ENCODE results near the gene ERICH4.
"Not testable (repeated sequence)": the region's sequence is repeated elsewhere in the genome, so short reads cannot be mapped to it uniquely, and the experiment has no call there.

Gene ERICH4

GRCh38 chr19:41442473-41443355 is at the start of gene ERICH4:
Gene ERICH4 (plus strand): TSS chr19:41443156. CDS start chr19:41443170, 14 bp downstream.
- DNase-seq (ENCODE audit: low spot score): no peak

GRCh38 chr19:41395355-41395754 is 47.6 kb upstream of the ERICH4 start:
- no peak for DNase-seq (ENCODE audit: low spot score)

- DNase-seq (ENCODE audit: low spot score): peak; percentile 100
Measured at GRCh38 chr19:41397086-41398049, 45.6 kb upstream of the ERICH4 start, which contains the start of the genes BCKDHA and EXOSC5. Gene BCKDHA (plus strand): TSS chr19:41397818. CDS start chr19:41397828, 10 bp downstream. Gene EXOSC5 (minus strand): TSS chr19:41397359. CDS start chr19:41397328, 31 bp downstream.

GRCh38 chr19:41398050-41398418 is 44.9 kb upstream of the ERICH4 start:
- no peak for DNase-seq (ENCODE audit: low spot score)

GRCh38 chr19:41398598-41398997 is 44.4 kb upstream of the ERICH4 start:
- DNase-seq (ENCODE audit: low spot score): no peak

- DNase-seq (ENCODE audit: low spot score): no peak
Measured at GRCh38 chr19:41399091-41399490, 43.9 kb upstream of the ERICH4 start.

GRCh38 chr19:41399525-41399924 is 43.4 kb upstream of the ERICH4 start:
- DNase-seq (ENCODE audit: low spot score): no peak

GRCh38 chr19:41401483-41401882 is 41.5 kb upstream of the ERICH4 start:
- no peak for DNase-seq (ENCODE audit: low spot score)

GRCh38 chr19:41402010-41402409 is 40.9 kb upstream of the ERICH4 start:
- no peak for DNase-seq (ENCODE audit: low spot score)

- DNase-seq (ENCODE audit: low spot score): no peak
Measured at GRCh38 chr19:41403181-41403970, 39.6 kb upstream of the ERICH4 start.

- no peak for DNase-seq (ENCODE audit: low spot score)
Measured at GRCh38 chr19:41405776-41406175, 37.2 kb upstream of the ERICH4 start.

- DNase-seq (ENCODE audit: low spot score): no peak
Measured at GRCh38 chr19:41407271-41407670, 35.7 kb upstream of the ERICH4 start.

- no peak for DNase-seq (ENCODE audit: low spot score)
Measured at GRCh38 chr19:41408256-41408655, 34.7 kb upstream of the ERICH4 start.

GRCh38 chr19:41408846-41409245 is 34.1 kb upstream of the ERICH4 start:
- not testable (repeated sequence) for DNase-seq (ENCODE audit: low spot score)

GRCh38 chr19:41409288-41409687 is 33.7 kb upstream of the ERICH4 start:
- DNase-seq (ENCODE audit: low spot score): peak; percentile 9

GRCh38 chr19:41410336-41411054 is 32.5 kb upstream of the ERICH4 start:
- no peak for DNase-seq (ENCODE audit: low spot score)

- DNase-seq (ENCODE audit: low spot score): no peak
Measured at GRCh38 chr19:41411100-41411967, 31.6 kb upstream of the ERICH4 start.

GRCh38 chr19:41411968-41412265 is 31.0 kb upstream of the ERICH4 start:
- DNase-seq (ENCODE audit: low spot score): no peak

GRCh38 chr19:41412953-41413352 is 30.0 kb upstream of the ERICH4 start:
- DNase-seq (ENCODE audit: low spot score): no peak

GRCh38 chr19:41413947-41414346 is 29.0 kb upstream of the ERICH4 start:
- no peak for DNase-seq (ENCODE audit: low spot score)
